Measurements from ENCODE around the gene ENTHD1.

ENTHD1 gene

GRCh38 chr22:39728236-39728860 is 165.2 kb downstream of the ENTHD1 start:
- FAIRE-seq: no peak

DNA sequence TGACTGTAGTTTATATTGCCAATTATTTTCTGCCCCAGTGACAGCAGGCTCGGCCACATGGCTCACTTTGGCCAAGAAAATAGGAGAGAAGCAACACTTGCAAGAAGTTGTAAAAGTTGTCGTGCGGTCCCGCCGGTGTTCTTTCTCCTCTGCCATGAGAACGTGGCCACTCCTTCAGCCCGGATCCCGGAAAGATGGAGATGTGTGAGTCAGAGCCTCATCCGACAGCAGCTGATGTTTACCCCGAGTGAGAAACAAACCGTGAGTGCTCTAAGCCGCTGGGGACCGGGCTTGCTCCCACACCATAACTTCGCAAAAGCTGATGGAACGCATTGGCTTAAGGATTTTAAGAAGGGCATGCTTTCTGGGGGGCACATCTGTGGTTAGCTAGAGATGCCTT is 166.0 kb downstream of the ENTHD1 start:
- FAIRE-seq: no peak

- FAIRE-seq: no peak
Measured at GRCh38 chr22:39725351-39726035, 168.1 kb downstream of the ENTHD1 start.

DNA sequence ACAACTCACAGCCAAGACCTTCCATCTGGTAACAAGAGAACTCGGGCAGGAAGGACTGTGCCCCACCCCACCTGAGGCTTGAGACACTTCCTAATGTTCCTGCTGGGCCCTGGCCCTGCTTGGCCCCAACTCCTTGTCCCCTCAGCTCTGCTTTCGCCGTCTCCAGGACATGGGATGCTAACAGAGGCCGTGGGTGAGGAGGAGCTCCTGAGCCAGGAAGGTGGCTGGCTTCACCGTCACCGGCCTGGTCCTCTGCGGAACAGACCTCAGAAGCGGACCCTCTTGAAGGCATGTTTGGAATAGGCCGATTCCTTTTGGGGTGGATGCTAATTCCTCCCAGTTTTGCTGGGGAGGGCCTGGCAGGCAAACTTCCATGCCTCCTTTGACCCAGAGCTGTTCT is 168.7 kb downstream of the ENTHD1 start:
- FAIRE-seq: no peak

- FAIRE-seq: no peak
Measured at GRCh38 chr22:39724390-39724789, 169.2 kb downstream of the ENTHD1 start.

DNA sequence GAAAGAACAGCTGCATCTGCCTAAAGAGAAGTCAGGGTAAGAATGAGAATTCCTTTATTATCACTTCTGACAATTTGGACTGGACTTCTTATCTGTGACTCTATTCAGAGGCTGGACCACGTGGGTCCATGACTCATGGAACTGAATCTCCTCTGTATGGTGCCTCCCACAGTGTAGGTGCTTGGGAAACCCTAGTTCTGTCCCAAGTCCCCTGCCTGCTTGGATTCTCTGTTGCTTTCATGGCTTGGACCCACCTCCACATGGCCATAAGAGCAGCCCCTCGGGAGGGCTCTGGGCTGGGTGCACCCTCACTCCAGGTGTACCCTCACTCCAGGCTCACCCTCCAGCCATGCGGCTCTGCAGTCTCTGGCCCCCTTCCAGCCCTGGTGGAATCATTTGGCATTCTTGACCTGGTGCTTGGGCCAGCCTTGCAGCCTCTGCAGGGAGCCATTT is 169.6 kb downstream of the ENTHD1 start:
- FAIRE-seq: no peak

DNA sequence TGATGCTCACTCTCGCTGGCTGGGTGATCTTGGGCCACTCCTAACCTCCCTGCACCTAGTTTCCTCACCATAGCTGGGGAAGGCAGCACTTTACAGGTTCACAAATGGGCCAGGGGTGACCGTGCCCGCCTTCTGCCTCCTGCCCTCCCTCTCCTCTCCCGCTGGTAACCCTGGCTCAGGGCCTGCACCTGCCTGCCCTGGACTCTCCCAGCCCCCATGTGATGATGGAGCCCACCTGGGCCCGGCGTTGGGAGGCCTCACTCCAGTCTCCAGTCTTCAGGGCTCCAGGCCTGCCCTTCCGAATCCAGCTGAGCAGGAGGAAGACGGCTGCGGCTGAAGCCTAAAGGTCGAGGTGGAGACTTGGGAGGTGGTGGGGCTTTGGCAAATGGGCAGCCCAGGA is 170.1 kb downstream of the ENTHD1 start:
- FAIRE-seq: no peak

- no peak for FAIRE-seq
Measured at GRCh38 chr22:39722501-39722900, 171.1 kb downstream of the ENTHD1 start.

DNA sequence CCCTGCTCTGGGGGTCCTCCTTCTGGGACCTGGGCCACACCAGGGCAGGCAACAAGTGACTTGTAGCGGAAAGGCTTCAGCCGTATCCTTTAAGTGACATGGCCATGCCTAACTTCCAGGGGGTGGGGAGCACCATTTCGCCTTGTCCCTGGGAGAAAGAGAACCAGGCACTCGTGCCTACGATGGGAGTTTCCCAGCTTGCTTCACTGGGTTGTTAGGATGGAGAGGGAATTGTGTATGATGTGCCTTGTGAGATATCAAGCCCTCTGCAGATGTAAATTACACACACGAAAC is 171.6 kb downstream of the ENTHD1 start:
- no peak for FAIRE-seq

DNA sequence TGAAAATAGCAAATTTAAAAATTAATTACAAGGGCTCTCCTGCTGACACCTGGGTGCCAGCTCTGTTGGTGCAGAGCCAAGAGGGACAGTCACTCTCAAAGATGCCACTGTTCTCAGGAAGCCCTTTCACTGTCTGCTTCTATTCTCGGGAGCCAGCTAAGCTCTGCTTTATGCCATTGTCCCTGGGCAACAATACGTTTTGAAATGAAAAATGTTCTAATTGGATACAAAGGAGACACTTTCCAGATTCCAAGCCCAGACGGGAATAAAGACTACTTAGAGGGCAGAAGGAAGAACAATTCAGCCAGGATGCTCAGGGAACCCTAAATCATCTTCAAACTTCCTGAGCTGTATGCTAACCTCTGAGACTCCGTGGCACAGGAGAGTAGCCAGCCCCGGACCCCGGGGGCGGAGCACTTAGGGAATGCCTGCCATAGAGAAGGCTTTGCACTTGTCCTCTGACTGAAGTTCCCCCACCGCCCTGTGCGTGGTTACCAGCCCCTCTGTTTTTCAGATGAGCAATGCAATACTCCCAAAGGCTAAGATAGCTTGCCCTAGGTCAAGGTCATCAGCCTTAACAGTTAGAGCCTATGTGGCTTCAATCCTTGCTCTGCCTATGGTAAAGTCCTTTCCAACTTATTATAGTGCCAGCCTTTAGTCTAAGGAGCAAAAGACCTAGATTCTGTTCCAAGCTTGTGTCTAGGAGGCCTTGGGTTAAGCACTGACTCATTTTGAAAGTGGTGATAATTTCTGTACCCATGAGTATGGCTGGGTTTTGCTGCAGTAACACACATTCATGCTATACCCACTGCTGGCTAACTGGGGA is 172.1 kb downstream of the ENTHD1 start:
- FAIRE-seq: no peak

DNA sequence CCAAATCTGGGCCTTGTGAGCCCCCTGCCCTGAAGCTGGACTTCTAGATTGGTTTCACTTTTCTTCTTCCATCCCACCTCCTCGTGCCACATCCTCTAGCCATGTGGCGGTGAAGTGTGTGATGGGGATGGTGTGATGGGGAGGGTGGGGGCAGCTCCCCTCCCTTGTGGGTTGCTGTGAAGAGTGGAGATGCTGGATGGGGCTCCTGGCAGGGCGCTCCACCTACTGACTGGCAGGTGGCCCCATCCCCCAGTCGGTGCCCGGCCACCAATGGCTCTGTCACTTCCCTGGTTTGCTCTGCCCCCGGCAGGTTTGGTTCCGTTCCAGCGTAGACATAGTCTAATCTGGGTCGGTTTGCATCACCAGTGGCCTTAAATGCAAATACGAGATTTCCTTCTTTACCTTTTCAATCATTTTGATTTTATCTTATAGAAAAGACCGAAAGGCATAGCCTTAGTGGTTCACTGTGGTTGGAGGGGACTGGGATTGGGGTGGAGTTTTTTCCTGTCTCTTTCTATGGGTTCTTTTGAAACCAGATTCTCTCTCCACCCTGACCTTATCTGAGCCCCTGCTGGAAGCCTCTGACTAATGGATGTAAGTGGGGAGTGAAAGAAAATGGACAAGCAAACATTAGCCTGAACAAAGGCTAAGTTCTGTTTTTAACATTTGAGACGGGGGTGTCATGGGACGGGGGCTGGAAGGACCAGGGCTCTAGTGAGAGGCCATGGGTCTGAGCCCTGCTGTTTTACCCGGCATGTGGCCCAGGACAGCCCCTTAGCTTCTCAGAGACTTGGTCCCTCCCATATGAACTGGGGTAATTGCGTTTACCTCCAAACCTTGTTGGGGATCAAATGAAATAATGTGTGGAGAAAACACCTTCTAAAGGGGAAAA is 173.8 kb downstream of the ENTHD1 start:
- no peak for FAIRE-seq

- no peak for FAIRE-seq
Measured at GRCh38 chr22:39718921-39719475, 174.6 kb downstream of the ENTHD1 start.

GRCh38 chr22:39718206-39718605 is 175.4 kb downstream of the ENTHD1 start:
- no peak for FAIRE-seq

- no peak for FAIRE-seq
Measured at GRCh38 chr22:39717099-39717498, 176.5 kb downstream of the ENTHD1 start.

DNA sequence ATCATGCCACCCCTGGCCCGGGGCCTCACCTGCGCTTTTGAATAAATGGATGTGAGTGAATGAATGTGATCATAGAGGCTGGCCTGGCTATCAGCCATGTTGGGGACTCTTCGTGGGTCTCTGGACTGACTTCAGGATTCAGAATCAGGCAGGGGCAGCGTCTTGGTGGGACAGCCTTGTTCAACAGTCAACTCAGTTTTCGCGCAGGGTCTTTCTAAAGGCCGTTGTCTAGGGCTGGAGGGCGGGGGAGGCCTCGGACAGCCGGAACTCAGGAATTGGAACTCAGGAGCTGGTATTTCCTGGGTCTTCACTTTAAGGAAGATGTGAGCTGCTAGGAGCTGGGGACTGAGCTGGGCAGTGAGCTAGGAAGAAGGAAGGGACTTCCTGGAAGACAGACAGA is 177.0 kb downstream of the ENTHD1 start:
- FAIRE-seq: no peak

- FAIRE-seq: no peak
Measured at GRCh38 chr22:39715778-39716495, 177.6 kb downstream of the ENTHD1 start.

DNA sequence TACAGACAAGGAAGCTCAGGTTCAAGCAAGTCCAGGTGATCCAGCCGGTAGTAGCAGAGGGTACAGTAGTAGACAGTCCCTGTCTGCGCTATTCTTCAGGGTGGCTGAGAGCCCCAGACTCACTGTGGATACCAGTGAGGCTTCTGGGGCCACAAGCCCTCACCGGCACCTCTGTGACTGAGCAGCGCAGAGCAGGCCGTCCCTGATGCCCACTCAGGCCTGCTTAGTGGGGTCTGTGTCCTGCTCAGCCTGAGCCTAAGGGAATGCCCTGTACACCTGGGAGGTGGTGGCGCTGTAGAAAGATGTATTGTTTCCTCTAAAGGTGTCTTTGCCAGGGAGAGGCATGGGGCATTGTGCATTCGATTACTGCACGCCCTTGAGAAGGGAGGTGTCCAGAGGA is 179.2 kb downstream of the ENTHD1 start:
- FAIRE-seq: no peak

DNA sequence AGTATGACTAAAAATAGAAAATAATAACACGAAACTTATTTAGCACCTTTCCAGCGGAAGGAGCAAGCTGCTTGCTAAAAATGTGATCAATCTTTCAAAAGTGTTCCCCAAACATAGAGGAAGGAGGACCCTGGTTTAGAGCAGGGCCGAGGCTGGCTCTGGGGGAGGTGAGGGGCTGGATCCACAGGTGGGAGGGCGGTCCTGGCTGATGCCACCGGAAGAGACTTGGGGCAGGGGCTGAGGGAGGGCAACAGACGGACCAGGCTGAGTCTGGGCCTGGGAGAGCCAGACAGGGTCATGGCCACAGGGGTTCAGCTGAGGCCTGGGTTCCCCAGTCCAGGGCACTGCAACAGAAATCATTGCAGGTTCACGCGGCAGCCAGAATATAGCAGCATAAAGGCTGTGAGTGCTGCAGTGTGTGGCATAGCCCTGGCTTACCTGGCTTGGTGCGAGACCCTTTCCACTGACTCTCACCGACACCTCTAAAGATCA is 179.7 kb downstream of the ENTHD1 start:
- no peak for FAIRE-seq

GRCh38 chr22:39712751-39713525 is 180.6 kb downstream of the ENTHD1 start:
- FAIRE-seq: no peak

DNA sequence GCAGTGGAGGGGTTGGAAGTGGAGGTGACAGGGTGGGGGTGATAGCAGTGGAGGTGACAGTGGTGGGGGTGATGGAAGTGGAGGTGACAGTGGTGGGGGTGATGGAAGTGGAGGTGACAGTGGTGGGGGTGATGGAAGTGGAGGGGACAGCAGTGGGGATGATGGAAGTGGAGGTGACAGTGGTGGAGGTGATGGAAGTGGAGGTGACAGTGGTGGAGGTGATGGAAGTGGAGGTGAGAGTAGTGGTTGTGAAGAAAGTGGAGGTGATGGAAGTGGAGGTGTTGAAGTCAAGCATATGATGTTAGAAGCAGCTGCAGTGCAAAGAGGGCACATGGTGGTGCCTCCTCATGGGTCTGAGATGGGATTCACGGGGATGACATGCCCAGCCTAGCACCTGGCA is 181.5 kb downstream of the ENTHD1 start:
- FAIRE-seq: no peak

All from A204.1 (cell line).